NCI-H1092 treated with DMSO at 0.1 percent for 48 hours (cell line): ENCODE measurements around the gene DNAJC17.

Experiments
- DNase-seq: peaks from one replicate; lab custom pipeline; 2025; lab: John Stamatoyannopoulos, UW

The DNAJC17 gene

GRCh38 chr15:40807028-40807887 is at the start of gene DNAJC17, which contains the start of gene ZFYVE19:
TSS of gene DNAJC17 (minus strand) at chr15:40807473. CDS start at chr15:40807446, 27 bp downstream.
TSS of gene ZFYVE19 (plus strand) at chr15:40807089. CDS start at chr15:40807590, 501 bp downstream.
- DNase-seq, result peak; percentile 93

- no peak for DNase-seq
Measured at GRCh38 chr15:40856746-40857145, 49.5 kb upstream of the DNAJC17 start.

DNA sequence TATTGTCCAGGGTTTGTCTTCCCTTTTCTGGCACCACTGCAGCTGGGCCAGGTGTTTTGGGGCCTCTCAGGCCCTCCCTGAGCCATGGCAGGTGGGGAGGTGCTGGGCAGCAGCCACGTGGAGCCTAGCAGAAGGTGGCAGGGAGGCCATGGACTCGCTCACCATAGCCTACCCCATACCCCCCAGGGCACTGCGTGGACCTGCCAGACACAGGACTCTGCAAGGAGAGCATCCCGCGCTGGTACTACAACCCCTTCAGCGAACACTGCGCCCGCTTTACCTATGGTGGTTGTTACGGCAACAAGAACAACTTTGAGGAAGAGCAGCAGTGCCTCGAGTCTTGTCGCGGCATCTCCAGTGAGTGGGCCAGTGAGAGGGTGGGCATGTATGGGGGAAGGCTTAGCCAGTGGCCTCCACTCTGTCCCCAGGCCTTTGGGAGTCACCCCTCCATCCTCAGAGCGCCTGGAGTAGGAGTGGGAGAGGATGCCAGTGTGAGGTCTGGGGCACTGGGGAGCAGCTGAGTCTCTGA is 48.5 kb upstream of the DNAJC17 start:
- DNase-seq, result no peak

DNA sequence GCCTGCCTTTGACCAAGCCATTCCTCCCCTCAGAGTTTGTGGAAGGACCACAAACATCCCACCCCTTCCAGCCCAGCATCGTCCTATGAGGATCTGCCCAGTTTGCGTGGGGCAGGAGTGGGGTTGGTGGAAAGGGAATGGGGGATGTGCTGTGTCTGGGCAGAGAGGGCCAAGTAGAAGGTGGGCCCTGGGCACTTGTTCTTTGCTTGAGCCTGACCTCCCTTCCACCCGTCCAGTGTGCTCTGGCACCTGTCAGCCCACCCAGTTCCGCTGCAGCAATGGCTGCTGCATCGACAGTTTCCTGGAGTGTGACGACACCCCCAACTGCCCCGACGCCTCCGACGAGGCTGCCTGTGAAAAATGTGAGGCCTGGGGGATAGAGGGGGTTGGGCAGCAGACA is 46.9 kb upstream of the DNAJC17 start:
- DNase-seq, result no peak

DNA sequence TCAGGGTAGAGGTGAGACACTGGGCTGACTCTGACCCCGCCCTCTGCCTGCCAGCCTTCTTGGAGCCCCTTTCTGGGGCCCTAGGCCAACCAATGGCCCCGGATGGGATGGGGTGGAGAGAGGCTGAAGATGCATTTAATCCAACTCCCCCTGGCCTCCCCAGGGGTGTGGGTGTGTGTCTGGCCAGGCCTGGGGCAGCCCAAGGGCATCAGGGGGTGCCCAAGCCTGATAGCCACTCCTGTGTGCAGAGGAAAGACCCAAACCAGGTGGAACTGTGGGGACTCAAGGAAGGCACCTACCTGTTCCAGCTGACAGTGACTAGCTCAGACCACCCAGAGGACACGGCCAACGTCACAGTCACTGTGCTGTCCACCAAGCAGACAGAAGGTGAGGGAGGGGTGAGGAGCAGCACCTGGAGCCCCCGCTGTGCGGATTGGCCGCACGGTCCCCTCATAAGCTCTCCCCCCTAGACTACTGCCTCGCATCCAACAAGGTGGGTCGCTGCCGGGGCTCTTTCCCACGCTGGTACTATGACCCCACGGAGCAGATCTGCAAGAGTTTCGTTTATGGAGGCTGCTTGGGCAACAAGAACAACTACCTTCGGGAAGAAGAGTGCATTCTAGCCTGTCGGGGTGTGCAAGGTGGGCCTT is 46.1 kb upstream of the DNAJC17 start:
- DNase-seq, result no peak

- no peak for DNase-seq
Measured at GRCh38 chr15:40852529-40852928, 45.3 kb upstream of the DNAJC17 start.

DNA sequence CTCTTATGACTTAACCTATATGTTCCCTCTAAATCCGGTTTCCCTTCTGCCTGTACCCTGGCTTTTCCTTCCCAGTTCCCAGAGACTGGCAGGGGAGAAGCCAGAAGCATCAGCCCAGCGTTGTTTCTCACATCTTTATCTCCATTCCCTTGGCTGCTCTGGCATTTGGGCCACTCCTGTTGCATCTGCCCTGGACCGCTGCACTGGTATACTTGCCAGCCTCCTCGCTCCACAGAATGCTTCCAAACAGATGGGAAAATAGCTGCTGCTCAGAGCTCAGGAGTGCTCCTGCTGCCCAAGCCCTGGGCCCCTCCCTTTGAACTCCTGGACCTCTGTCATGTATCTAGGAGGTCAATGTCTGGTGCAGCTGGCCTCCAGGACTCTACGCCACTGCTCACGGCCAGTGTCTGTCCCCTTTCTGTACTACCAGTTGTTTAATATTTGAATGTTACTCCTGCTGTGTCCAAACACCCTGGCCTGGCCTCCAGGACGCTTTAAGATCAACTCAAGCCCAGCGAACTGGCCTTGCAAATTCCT is 43.4 kb upstream of the DNAJC17 start:
- no peak for DNase-seq

DNA sequence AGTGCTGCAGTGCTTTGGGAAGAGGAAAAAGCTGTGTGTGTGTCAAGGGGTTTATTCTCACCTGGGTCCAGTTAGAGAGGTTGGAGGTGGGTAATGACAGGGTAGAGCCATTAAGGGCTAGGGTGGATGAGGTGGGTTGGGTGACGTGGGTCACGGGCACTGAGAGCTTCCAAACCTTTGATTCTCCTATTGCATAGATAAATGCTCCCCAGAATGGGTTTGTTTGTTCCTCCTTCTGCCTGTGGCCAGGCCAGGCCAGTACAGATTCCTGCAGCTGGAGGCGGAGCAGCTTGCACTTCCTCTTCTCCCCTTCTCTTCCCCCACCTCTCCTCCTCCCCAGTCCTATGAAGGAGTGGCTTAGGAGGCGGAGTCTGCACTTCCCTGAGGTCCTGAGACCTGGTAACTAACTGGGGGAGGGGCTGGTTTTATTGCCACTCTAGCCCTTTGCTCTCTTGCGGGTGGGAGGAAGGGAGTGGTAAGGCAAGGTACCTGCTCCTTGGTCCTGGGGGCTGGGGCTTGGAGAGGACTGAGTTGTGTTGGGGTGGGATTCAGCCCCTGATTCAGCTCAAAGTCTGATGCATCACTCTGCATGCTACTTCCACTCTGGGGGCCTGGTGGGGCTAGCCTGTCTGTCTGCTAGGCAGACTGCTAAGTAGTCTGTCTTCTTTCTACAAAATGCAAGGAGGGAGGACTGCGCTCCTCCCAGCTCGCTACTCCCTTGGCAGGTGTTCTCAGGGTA is 40.1 kb upstream of the DNAJC17 start:
- no peak for DNase-seq

GRCh38 chr15:40846841-40847222 is 39.6 kb upstream of the DNAJC17 start:
- DNase-seq, result no peak

DNA sequence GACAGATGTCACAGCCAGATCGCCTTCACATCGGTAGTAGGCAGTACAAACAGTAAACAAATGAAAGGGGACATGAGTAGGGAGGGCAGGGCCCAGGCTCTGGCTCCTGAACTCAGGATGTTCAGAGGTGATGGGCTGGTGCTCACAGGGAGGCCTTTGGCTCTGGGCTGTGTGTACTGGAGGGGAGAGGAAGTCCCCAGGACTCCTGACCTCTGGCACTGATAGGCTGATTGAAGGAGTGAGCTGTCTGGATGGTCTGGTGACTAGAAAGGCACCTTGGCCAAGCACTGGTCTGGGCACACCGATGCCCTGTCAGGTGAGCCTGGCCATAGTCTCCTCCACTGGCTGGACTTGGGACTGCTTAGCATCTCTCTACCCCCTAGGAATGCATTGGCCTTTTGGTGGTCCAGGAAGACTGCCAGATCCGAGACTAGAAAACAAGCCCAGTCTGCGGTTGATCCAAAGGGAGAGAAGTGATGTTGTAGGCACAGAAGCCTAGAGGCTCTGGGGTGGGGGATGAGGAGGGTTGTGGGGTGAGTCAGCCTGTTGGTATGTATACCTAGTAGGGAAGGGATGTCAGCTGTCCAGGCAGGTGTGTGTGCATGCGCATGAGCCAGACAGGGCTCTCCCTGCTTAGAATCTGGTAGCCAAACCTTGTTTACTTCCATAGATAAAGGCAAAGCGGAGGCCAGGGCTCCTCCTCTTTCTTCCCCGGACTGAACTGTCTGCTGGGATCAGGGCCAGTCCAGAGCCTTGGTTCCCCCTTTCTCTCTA is 38.4 kb upstream of the DNAJC17 start:
- no peak for DNase-seq

GRCh38 chr15:40845036-40845435 is 37.8 kb upstream of the DNAJC17 start:
- no peak for DNase-seq

GRCh38 chr15:40844696-40845030 is 37.4 kb upstream of the DNAJC17 start:
- DNase-seq, result no peak

DNA sequence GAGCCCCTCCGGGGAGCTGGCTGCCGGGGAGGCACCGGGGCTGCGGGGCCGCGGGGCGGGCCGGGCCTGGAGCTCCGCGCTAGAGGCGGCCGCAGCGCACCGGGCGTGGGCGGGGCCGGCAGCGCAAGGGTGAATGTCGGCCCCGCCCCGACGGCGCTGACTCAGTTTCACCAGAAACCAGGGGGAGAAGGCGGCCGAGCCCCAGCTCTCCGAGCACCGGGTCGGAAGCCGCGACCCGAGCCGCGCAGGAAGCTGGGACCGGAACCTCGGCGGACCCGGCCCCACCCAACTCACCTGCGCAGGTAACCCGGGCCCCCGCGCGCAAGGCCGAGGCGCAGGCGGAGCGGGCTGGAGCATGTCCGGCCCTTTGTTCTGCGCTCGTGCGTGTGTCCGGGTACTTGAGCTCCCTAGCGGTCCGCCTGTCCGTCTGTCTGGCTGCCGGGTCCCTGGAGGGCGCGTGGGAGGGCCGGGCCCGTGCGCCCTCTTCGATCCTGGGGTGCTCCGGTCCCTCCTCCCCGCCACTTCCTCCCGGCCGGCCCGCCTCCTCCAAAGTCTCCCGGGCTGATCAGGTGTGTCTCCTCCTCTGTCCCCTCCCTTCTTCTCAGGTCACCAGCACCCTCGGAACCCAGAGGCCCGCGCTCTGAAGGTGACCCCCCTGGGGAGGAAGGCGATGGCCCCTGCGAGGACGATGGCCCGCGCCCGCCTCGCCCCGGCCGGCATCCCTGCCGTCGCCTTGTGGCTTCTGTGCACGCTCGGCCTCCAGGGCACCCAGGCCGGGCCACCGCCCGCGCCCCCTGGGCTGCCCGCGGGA is 36.8 kb upstream of the DNAJC17 start, which contains the start of gene SPINT1:
Gene SPINT1, plus strand, starts transcription at position 164 of the 811 bp plus-strand sequence. Its CDS starts 507 bp downstream, at position 671.
- DNase-seq, result no peak

DNA sequence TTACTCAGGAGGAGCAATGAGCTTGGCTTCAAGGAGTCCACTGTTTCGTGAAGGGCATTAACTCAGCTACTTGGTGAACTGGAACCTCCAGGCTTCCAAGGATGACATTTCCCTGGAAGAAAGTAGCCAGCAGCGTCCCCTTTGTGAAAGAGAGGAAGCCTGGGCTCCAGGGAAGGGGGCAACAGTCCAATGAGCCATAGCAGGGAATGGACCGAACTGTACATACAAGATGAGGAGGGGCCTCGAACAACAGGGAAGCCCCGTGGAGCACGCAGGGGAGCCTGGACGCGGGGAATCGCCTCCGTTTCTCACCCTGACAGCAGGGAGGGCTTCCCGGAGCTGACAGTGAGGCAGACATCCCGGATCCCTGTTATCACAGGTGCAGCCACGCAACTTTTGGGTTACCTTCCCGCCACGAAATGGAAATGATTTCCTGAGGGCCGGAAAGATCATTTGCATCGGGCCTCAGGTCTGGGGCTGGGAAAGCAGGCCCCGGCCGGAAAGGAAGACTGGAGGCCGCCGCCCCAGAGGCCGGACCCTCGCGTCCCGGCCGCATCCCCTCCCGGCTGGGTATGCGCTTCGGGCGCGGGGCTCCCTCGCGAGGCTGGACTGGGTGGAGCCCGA is 36.1 kb upstream of the DNAJC17 start:
- no peak for DNase-seq

GRCh38 chr15:40841741-40842140 is 34.5 kb upstream of the DNAJC17 start:
- no peak for DNase-seq

- DNase-seq, result no peak
Measured at GRCh38 chr15:40838756-40839155, 31.5 kb upstream of the DNAJC17 start.

DNA sequence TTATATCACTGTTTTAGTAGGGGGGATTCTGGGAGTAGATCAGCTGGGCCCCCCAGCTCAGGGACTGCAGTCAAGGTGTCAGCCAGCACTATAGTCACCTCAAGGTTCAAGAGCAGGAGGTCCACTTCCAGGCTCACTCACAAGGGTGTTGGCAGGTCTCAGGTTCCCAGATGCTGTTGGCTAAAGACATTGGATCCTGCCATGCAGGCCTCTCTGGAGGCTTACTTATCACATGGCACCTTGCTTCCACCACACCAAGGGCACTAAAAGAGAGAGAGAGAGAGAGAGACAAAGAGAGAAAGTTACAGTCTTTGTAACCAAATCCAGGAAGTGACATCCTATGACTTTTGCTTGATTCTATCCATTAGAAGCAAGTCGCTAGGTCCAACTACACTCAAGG is 28.7 kb upstream of the DNAJC17 start:
- DNase-seq, result no peak

DNA sequence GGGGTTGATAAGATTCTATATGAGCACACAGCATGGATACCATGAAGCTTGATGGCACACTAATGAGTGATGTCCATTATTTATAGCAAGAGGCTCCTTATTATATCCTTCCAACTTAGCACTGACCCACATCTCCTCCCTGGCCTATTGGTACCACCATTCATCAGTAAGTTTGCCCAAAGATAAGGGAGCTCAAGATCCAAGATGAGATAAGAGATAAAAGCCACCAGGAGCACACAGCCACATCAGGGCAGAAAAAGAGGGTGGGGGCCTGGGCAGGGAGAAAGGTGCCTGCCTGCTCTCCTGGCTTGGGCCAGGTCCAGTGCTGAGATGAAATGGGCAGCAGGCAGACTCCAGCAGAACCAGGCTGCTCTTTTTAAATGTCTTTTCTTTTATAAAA is 25.6 kb upstream of the DNAJC17 start:
- DNase-seq, result no peak

- DNase-seq, result no peak
Measured at GRCh38 chr15:40831861-40832260, 24.6 kb upstream of the DNAJC17 start.

DNA sequence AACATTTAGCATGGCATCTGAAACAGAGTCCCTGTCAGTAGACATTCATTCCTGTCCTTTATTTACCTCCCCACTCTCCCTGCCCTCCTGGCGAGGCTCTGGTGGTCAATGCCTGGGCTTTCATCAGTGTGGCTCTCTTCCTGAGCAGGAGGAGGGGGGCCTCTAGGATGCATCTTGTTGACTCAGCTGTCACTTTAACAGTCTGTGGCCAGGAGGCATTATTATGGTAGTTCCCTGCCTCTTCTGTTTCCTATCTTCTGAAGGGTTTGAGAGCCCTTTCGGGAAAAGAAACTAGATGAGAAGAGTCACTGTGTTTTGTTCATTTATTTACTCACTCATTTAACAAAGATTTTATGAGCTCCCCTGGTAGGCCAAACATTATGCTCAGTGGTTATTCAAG is 23.6 kb upstream of the DNAJC17 start:
- peak; percentile 94 for DNase-seq
